ENCODE measurements around the gene GIT2.
A peak's percentile ranks its signal among the peaks of the same experiment; 100 is the strongest.

The GIT2 gene

GRCh38 chr12:109968032-109968420 is 28.1 kb downstream of the GIT2 start:
- DNase-seq (ENCODE audit: low read depth) = no peak
- H3K4me3 ChIP-seq (ENCODE audit: control insufficient read depth, low read depth, low read length) = no peak overlapping the region
- TF ChIP-seq CTCF (IDR thresholded peaks at IDR 0.05; ENCODE audit: control insufficient read depth, insufficient read depth, low read depth, low read length, missing control alignments) = no peak

DNA sequence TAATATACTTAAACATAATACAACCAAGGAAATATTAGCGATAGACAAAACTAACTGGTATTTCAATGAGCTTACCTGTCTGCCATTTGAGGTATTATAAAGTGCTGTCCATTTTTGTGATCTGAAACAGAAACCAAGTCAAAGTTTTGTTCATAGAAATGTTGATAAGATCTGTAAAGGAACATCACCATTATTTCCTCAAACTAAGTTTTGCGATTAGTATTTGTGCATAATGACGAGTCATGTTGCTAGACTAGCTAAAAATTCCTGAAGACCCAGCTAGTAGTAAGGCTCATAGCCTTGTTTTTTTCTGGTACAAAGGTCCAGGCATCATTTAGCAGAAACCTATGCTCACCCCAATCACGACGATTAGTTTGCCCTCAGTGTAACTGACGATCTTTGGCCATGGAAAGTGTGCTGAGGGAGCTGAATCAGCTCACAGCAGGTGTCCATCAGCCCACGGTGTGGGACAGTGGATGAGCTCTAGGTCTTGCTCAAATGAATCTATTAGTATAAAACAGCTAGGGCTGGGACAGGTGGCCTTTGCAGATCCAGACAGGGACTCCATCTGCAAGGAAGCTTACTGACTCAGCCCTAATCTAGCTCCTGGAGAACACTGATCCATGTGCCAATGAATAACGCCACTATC is 28.7 kb downstream of the GIT2 start:
- no peak for DNase-seq (ENCODE audit: low read depth)
- TF ChIP-seq CTCF (IDR thresholded peaks at IDR 0.05; ENCODE audit: control insufficient read depth, insufficient read depth, low read depth, low read length, missing control alignments) = no peak
- no peak overlapping the region for H3K4me3 ChIP-seq (ENCODE audit: control insufficient read depth, low read depth, low read length)

GRCh38 chr12:109966546-109966945 is 29.6 kb downstream of the GIT2 start:
- DNase-seq (ENCODE audit: low read depth) = no peak
- no peak for TF ChIP-seq CTCF (IDR thresholded peaks at IDR 0.05; ENCODE audit: control insufficient read depth, insufficient read depth, low read depth, low read length, missing control alignments)
- no peak overlapping the region for H3K4me3 ChIP-seq (ENCODE audit: control insufficient read depth, low read depth, low read length)

DNA sequence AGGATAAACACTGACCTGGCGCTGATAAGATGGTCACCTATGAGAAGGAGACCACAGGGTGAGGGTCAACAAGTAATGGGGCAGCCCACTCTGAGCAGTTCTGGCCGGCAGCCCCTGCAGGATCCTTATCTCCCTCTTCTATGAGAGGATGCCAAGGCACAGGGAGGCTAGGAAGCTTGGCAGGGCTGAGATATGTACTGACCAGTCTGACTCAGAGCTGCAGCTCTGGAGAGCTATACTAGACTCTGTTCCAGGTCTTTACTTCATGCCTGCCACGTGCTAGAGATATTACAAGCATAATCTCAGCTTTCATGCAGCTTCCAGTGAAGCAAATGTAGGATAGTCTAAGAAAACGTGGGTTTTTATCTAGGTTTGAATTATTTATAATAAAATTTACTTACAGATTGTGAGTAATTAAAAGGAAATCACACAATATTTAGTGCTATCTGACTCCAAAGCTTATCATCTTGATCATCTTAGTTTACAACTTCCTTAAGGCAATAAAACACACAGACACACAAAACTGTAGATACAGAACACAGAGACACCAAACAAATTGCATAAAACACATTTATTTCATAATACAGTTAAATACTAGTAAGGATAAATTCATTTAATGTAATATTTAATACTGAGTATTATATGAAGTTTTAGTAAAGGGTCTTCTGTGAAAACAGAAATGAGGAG is 32.3 kb downstream of the GIT2 start:
- no peak overlapping the region for H3K4me3 ChIP-seq (ENCODE audit: control insufficient read depth, low read depth, low read length)
- no peak for TF ChIP-seq CTCF (IDR thresholded peaks at IDR 0.05; ENCODE audit: control insufficient read depth, insufficient read depth, low read depth, low read length, missing control alignments)
- DNase-seq (ENCODE audit: low read depth) = peak; percentile 57

DNA sequence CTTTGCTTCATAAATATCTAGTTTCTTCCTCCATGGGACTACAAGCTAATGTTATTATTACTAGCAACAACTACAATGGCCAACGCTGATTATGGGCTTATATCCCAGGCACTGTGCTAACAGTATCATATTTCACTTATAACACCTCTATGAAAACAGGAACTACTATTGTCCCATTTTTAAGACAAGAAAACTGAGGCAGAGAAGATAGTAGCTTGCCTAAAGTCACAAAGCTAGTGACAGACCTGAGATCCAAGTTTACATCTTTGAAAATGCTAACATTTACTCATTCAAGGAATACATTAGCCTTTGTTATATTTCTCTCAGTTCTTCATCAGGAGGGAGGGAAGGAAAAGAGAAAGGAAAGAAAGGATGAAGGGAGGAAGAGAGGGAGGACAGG is 32.8 kb downstream of the GIT2 start:
- no peak for DNase-seq (ENCODE audit: low read depth)
- TF ChIP-seq CTCF (IDR thresholded peaks at IDR 0.05; ENCODE audit: control insufficient read depth, insufficient read depth, low read depth, low read length, missing control alignments) = no peak
- no peak overlapping the region for H3K4me3 ChIP-seq (ENCODE audit: control insufficient read depth, low read depth, low read length)

GRCh38 chr12:109962398-109962797 is 33.8 kb downstream of the GIT2 start:
- DNase-seq (ENCODE audit: low read depth) = no peak
- TF ChIP-seq CTCF (IDR thresholded peaks at IDR 0.05; ENCODE audit: control insufficient read depth, insufficient read depth, low read depth, low read length, missing control alignments) = no peak

More at GRCh38 chr12:109962398-109962797, 33.8 kb downstream of the GIT2 start:
- H3K4me3 ChIP-seq (ENCODE audit: control insufficient read depth, low read depth, low read length) = no peak overlapping the region

Data from AG09309 (cell line).